GM21367 (cell line): ENCODE data around the gene VPS8.
A peak's percentile ranks its signal among the peaks of the same experiment; 100 is the strongest.

Experiments used
- ATAC-seq: cut with Tn5 transposase; IDR thresholded peaks from one replicate; pipeline ENCODE4 v1.9.1; 2021; ENCODE audit not compliant: unreplicated experiment

The VPS8 gene

DNA sequence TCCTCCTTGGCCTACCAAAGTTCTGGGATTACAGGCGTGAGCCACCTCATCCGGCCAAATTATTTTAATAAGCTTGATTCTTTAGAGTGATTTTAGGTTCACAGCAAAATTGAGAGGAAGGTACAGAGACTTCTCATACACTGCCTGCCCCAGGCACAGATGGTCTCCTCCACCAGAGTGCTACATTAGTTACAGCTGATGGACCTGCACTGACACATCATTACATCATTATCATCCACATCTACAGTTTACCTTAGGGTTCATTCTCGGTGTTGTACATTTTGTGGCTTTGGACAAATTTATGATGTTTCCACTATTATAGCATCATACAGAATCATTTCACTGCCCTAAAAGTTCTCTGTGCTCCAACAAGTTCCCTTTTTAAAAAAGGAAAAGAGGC, 4.4 kb upstream of the VPS8 start:
- ATAC-seq: no peak

DNA sequence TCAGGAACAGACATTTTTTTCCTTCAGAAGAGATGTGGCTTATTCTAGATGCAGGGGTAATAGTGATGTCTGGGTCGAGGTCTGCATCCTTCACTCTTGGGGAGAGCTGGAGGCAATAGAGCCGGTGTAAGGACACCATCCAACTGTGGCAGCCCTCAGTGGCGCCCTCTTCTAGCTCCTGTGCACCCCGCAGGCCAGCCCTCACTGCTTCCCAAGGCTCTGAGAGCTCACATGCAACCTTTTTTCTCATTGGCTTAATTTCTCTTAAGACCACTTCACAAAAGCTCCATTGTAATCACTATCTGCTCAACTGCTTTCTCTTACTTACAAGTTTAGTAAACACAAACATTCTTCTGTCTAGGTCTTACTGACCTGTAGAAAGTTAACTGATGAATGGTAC, 3.9 kb upstream of the VPS8 start:
- no peak for ATAC-seq

DNA sequence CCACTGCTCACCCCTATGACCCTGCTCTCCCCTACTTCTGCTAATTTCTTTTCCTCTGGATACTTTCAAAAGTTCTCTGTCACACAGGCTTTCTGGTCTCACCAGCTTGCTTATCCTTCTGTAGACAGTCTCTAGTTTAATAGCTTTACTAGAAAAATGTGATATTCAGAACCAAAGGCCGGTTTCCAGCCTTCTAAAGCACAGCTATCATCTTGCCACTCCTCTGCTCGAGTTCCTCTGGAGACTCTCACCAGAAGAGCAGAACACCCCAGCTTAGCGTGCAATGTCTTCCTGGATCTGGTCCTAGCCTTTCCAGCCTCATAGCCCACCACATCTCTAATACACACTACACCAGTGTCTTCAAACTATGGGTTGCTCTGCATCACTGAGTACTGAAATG, 1.8 kb upstream of the VPS8 start:
- no peak for ATAC-seq

DNA sequence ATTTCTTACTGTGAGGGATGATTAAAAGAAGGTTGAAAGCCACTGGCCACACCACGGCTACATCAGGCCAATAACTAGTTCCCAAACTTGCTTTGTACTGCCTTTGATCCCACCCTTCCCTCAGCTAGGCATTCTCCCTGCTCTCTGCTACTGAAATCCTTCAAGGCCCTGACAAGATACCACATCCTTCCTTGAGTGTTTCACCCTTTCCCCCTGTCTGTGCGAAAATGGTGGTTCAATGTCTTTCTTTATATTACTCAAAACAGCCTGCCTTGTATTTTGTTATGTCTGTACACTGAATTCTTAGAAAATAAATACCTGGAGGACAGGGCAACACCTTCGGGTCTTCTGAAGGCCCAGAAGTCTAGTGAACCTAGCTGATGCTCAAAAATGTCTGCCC, 932 bp upstream of the VPS8 start:
- no peak for ATAC-seq

DNA sequence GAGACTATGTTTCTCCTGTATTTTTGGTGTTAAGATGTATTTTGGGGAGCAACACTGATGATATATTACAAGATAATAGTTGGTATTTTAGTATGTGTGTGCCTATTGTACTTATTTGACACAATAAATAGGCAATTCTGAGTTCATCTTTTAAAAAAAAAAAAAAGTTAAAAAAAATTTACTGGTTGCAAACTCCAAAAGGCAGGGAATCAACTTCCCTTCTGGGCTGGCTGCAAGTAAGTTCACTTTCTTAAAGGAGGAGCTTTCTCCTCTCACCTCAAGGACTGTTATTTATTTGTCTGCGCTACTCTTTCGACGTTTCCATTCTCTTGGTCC, 335 bp upstream of the VPS8 start:
- ATAC-seq: no peak

DNA sequence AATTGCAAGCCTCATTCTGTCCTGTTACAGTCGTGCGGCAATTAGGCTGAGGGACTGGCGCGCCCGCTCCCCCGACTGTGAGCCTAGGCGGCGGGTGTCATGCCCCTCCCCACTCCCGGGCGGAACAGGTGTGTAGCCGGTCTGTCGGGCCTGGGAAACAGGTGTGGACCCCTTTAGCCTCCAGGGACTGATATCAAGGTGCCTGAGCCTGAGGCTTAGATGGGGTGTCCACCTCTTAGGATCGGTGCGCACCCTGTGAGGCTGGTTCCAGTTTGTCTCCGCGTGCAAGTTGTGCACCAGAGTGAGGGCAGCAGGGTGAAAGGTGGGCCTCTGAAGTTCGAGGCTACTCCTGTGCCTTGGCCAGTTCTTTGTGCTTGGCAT, 686 bp downstream of the VPS8 start:
- peak; percentile 3 for ATAC-seq

GRCh38 chr3:184813357-184813756, 1.4 kb downstream of the VPS8 start:
- ATAC-seq: no peak

GRCh38 chr3:184814214-184814613, 2.2 kb downstream of the VPS8 start:
- no peak for ATAC-seq

- ATAC-seq: no peak
Observed at GRCh38 chr3:184815046-184815930, 3.3 kb downstream of the VPS8 start.

DNA sequence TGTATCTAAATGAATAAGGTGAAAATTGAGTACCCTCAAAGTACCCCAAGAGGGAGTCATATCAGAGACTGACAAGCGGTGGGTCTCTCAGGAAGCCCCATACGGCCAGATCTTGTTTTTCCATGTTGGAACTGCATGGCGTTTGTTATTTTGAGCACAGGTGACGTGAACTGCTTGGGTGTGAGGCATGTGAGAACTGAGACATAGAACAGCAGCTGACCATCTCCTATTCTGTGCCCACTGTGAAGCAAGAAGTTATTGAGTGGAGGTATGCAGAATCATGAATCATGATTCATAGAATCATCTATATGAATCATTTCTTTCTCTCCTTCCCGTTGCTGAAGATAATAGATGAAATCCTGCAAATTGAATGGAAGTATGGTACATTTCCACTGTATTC, 4.6 kb downstream of the VPS8 start:
- no peak for ATAC-seq

DNA sequence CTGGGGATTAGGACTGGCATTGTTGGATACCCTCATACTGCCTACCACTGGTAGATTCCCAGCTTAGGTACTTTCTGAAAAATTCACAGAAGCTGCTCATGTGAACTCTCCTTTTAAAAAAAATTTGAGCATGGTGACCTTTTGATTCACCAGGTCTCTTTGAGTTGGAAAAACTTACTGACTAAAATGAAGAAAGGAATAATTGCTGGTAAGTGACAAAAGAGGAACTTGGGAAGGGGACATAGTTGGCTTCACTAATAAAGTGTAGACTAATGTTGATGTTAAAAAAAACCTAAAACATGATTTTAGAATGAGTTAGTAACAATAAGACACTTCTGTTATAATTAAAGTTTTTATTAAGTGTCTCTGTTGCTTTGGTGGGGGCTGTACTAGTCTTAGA, 8.6 kb downstream of the VPS8 start:
- no peak for ATAC-seq

- no peak for ATAC-seq
Observed at GRCh38 chr3:184821034-184821433, 9.1 kb downstream of the VPS8 start.

DNA sequence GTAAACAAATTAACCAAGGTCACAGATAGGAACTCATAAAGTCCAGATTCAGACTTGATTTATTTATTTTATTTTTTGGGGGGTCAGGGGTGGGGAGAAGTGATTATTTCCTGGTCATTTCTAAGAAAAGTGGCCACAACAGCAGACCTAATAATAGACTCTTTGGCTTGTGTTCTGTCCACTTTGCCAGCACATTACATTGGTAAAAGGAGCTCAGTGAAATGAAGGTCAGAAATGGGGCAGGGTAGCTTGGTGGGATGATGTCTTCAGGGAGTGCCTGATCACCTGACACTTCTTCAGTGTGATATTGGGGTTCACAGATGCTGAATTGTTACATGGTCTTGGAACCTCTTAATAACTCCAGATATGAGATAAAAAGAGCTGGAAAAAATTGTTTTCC, 10.1 kb downstream of the VPS8 start:
- ATAC-seq: no peak

GRCh38 chr3:184822654-184823053, 10.7 kb downstream of the VPS8 start:
- ATAC-seq: no peak

- ATAC-seq: no peak
Observed at GRCh38 chr3:184823990-184824389, 12.0 kb downstream of the VPS8 start.

DNA sequence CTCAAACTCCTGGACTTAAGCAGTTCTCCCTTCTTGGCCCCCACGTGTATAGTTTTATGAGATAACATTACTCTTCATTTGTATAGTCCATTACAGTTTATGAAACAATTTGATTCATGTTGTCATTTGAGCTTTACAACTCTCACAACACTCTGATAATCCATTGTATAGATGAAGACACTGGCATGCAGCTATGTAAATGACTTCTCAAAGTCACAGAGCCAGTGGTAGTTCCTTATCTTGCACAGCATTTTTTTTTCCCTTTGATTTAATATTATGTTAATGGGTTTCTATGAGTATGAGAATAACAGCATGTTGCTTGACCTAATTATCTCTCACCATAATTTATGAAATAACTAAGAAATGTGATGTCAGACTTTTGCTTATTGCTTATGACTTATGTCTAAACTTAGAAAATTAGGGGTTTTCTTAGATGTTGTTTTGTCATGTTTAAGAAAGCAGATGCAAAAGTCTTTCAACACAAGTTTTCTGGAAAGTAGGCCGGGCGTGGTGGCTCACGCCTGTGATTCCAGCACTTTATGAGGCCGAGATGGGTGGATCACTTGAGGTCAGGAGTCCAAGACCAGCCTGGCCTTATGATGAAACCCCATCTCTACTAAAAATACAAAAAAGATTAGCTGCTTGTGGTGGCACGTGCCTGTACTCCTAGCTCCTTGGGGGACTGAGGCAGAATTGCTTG, 13.3 kb downstream of the VPS8 start:
- ATAC-seq: no peak

DNA sequence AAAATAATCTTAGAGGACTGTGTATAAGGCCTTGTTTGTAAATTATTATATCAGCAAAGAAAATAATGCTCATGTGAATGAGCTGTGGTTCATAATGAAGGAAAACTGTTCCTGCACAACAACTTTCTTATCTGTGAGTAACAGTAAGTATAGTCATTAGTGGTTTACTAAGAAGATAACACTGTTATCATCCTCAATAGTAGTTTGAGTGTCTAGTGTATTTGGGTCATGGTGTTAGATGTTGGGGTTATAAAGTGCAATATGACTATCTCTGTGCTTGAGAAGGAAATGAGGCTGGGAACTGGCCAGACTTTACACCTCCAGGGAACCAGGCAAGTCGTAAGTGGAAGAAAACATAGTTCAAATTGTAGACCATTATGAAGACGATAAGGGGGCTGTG, 15.6 kb downstream of the VPS8 start:
- no peak for ATAC-seq

- ATAC-seq: no peak
Observed at GRCh38 chr3:184832044-184832443, 20.1 kb downstream of the VPS8 start.

DNA sequence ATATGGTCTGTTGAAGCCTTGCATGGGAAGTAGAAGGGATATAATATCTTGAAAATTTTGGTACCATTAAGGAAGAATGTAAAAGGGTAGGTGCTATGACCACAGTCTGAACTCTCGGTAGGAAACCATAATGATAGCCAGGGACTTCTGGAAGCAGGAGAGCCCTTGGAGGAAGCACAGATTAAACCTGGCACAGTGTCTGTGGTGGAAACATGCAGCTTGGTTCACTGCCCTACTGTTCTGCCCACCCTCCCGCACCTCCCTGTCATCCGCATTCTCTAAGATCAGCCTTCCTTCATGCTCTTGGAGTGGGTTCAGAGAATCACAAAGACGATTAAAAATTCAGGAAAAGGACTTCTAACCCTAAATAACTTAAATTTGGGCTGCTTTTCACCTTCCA, 20.9 kb downstream of the VPS8 start:
- ATAC-seq: no peak

GRCh38 chr3:184836090-184836822, 24.3 kb downstream of the VPS8 start:
- ATAC-seq: no peak

DNA sequence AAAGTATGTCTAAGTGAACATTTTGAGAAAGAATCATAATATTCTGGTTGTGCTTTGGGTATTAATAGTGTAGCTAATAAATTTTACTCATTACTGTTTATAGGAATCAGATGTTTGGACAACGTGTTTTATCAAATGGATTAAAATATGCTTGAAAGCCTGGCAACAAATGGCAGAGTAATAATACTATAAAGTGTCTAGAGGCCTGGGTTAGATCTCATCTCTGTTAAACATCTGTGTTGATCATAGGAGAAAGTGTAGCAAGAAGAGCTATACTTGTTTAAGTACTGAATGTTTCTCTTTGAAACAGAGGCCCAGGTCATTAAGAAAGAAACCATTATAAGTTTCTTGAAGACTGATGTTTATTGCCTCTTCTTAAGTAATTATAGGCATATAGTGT, 30.5 kb downstream of the VPS8 start:
- no peak for ATAC-seq

- no peak for ATAC-seq
Observed at GRCh38 chr3:184845819-184846218, 33.9 kb downstream of the VPS8 start.
